Embryonic facial prominence (tissue), 1 donor: ENCODE measurements around the gene ULBP2.
"Not testable (repeated sequence)": the region's sequence is repeated elsewhere in the genome, so short reads cannot be mapped to it uniquely, and the experiment has no call there.

Source experiments
- DNase-seq: peaks from one replicate; pipeline ENCODE4 v3.0.0-alpha.2; 2016; ENCODE audit errors: extremely low spot score

The ULBP2 gene

DNA sequence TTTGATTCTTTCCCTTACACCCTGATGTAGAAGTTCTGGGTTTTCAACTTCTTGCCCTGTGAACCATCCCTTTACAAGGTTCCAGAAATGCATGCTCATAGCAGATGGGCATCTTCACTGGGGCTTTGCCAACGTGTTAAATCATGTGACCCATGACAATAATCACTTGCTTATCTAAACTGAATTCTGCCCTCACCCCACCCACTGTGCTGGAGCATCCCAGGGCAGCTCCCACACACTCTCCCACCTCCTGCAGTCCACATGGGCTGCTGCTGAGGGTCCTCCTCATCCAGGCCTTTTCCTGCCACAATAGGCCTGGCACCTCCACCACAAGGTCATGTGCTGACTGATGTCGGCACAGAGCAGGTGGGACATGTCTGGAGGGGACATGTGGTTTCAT, 26.2 kb downstream of the ULBP2 start:
- DNase-seq, result not testable (repeated sequence)

DNA sequence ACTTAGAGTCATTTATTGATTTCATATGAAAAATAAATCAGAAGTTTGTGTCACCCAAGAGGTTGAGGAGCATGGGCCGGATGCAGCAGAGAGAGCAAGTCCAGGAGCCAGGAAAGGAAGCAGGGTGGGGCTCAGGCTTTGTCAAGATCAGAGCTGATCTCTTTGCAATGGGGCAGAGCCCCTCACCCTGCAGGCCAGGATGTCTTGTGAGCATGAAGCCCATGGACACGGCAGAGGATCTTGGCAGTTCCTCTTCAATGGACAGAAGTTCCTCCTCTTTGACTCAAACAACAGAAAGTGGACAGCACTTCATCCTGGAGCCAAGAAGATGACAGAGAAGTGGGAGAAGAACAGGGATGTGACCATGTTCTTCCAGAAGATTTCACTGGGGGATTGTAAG, 27.1 kb downstream of the ULBP2 start:
- DNase-seq, result not testable (repeated sequence)

DNA sequence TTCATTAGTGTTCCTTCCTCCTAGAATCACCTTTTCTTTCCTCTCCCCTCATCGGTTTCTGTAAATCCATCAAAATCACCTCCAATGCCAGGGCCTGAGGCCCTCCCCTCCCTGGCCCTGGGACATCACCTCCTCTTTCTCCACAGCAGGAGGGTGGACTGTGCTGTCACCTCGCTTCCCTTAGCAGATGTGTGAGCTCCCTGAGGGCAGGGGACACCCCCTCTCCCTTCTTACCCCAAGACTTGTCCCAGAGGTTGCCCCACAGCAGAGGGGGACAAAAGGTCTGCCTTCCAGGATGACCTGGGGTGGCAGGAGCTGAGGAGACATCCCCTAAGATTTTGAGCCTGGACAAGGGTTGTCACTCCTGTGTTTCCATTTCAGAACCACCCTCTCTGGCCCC, 27.8 kb downstream of the ULBP2 start:
- no peak for DNase-seq

DNA sequence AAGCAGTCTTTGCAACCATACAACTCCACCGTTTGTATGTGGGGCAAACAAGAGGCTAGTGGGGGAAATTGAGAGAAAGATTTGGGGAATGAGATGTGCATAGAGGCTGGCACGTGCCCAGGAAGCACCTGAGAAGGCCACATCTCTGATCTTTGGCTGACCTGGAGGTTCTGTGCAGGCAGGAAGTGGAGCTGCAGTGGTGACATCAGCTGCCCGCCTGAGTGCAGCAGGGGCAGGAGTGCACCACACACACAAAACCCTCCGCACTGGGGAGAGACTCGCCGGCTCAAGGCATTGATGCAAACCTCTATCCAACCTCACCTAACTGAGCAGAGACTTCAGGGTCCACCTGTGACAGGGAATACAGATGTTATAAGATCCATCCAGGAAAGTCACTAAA, 32.6 kb downstream of the ULBP2 start:
- not testable (repeated sequence) for DNase-seq

DNA sequence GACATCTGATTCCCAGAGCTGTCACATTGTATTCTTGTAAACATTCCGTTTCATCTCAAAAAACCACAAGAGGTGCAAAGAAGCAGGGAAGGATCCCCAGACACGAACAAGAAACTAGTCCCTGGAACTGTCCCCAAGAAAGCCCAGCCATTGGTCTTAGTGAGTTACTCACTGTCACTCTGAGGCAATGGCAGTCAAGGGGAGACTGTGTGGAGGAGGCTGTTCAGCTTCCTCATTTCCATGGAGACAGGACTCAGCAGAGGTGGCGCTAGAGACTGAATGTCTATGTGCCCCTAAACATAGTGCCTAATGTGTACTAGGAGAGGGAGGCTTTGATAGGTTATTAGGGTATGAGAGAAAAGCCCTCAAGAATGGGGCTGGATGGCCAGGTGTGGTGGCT, 33.0 kb downstream of the ULBP2 start:
- DNase-seq, result no peak

DNA sequence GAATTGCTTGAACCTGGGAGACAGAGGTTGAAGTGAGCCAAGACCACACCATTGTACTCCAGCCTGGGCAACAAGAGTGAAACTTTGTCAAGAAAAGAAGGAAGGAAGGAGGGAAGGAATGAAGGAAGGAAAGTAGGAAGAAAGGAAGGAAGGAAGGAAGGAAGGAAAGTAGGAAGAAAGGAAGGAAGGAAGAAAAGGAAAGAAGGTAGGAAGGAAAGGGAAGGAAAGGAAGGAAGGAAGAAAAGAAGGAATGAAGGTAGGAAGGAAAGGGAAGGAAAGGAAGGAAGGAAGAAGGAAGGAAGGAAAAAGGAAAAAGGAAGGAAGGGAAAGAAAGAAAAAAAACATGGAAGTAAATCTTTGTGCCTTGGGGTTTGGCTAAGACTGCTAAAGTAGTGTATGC, 33.6 kb downstream of the ULBP2 start:
- no peak for DNase-seq

DNA sequence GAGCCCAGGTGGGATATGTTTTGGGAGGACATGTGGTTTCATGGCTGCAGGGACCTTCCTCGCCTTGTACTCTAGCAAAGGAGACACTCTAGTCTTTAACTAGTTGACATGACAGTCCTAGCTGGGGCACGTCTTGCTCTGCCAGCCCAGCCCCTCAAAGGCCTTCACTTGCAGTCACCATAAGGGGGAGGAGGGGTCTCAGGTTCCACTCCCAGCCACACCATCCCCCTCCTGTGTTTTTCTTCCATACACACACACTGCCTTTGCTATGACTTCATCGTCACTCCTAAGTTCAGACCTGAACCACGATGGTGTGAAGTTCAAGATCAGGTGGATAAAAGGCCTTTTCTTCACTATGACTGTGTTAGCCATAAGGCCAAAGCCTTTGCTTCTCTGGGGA, 35.4 kb downstream of the ULBP2 start:
- DNase-seq, result no peak

DNA sequence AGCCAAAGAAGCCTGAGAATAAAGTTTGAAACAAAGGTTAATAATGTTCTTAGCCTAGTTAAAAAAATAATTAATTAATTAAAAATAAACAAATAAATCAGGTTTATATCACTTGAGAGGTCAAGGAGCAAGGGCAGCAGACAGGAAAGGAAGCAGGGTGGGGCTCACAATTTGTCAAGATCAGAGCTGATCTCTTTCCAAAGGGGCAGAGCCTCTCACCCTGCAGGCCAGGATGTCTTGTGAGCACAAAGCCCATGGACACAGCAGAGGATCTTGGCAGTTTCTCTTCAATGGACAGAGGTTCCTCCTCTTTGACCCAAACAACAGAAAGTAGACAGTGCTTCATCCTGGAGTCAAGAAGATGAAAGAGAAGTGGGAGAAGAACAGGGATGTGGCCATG, 36.8 kb downstream of the ULBP2 start:
- DNase-seq, result no peak

DNA sequence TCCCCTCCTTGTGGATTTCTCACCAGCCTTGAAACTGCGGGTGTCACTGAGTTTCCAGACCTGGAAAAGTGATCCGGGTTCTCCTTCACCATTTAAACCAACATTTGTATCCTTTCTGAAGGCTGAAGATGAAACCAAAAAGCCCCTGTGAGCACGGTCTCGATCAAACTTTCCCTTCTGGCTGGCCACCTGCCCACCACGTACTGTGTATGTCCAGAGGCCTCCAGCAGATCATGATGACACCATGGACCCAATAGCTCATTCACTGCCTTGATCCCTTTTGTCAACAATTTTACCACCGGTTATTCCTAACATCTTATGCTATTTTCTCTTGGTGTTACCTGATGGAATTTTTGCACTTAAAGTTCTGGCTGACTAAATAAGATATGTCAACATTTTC, 37.5 kb downstream of the ULBP2 start:
- no peak for DNase-seq

DNA sequence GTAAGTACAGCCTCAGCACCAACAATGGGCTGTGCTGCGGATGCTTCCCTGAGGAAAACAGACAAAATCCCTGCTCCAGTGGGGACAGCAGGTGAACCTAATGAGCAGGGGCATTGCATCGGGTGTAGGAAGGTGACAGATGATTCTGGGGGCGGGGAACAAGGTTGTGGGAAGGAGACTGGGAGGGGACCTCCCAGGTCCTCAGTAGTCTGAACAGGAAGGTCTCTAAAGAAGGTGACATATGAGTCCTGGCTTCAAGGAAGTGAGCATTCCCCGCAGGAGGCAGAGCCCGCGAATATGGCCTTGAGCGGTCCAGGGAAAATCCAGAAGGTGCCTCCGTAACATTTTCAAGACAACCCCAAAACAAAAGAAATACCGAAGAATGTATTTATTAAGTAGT, 41.3 kb downstream of the ULBP2 start:
- no peak for DNase-seq

DNA sequence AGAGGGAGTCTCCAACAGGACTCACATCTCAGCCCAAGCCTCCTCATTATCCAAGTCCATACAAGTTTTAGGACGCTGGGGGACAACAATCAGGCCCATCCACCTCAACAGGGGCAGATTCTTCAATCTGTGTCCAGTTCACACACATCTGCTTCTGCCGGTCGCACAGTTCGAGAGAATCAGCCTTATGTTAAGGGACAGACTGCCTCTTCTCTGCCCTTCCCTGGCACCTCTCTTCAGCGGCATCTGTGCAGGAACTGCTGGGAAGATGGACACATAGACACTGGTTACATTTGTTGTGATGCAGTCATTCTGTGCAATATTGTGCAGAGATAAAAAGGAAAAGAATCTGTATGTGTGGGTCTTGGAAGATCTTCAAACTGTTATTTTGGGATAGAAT, 43.0 kb downstream of the ULBP2 start:
- no peak for DNase-seq

DNA sequence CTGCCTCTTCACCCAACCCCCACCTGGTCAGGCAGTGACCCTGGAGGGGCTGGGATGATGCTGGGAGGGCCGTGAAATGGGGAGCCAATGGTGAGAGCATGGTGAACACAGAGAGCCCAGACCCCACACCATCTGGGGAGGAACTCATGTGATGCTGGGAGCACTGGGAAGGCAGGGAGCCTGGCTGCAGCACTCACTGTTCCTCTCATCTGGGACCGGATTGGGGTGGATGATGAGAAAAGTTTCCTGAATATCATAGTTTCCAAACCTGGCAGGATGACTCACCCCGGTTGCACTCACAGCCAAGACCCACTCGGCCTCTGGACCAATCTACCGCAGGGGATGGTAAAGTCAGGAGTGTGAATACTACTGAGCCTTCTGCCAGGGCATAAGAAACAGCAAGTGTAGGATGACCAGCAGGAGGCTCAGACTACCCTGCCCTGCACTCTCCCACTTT, 43.7 kb downstream of the ULBP2 start:
- no peak for DNase-seq

DNA sequence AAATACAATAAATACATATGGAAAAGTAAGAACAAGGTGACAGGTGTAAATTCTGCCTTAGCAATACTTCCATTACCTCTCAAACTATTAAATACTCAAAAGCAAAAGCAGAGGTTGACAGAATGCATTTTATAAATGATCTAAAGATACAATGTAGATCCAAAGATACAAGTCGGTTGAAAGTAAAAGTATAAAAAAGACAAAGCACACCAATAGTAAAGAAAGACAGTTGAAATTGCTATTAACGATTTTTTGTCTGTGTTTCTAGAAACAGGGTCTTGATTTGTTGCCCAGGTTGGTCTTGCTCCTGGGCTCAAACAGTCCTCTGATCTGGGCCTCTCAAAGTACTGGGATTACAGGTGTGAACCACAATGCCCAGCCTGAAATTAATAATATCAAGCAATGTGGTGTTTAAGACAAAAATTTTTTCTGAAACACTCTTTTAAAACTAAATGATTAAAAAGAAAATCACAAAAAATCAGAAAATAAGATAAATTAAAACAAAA, 45.8 kb downstream of the ULBP2 start:
- no peak for DNase-seq

DNA sequence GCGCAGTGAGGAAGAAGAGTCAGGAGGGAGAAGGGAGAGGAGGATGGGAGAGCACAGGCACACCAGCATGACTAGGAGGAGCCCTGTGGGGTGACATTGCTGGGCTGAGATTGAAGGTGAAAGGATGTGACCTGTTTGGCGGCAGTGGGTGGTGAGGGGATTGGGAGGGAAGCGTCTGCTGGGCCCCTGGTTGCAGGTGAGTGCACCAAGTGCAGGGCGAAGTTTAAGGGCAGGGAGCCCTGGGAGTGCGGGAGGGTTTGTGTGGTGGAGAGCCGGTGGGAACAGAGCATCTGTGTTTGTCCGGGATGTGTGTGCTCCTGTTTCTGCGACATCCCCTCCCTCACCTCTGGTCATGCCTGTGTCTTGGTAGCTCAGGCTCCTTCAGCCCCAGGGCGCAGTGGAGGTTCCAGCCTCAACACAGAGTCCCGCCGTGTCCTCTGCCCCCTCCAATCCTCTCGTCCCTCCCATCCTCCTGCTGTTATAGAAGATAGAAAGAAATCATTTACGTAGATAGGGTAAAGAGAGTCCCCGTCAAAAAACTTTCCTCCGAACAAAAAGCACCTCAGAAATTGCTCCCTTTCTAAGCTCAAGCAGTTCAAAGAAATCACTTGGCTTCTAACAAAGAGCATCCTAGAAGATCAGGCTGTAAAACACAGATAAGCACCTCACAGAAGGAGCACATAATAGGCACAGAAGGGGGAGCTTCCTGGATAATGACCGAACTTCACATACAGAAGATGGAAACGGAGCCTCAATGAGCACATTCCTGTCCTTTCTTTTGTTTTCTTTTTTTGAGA, 46.9 kb downstream of the ULBP2 start:
- no peak for DNase-seq

DNA sequence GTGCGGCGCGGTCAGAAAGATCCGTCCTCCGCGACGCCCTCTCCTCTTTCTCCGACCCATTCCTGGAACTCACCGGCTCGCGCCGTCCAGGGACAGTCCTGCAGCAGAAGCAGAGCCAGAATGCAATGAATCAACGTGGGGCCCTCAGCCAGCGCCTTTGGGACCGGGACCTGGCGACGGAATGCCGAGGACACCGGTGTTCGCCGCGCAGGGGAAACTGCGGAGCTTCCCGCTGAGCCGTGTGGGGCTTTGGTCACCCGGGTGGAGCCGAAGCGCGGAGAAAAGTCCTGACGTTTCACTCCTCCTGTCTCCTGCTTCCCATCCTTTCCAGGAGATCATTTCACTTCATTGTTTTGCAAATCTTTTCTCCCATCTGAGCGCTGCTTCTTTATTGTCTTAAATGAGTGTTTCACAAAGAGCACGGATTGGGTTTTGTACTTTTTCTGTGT, 48.4 kb downstream of the ULBP2 start:
- DNase-seq, result no peak

DNA sequence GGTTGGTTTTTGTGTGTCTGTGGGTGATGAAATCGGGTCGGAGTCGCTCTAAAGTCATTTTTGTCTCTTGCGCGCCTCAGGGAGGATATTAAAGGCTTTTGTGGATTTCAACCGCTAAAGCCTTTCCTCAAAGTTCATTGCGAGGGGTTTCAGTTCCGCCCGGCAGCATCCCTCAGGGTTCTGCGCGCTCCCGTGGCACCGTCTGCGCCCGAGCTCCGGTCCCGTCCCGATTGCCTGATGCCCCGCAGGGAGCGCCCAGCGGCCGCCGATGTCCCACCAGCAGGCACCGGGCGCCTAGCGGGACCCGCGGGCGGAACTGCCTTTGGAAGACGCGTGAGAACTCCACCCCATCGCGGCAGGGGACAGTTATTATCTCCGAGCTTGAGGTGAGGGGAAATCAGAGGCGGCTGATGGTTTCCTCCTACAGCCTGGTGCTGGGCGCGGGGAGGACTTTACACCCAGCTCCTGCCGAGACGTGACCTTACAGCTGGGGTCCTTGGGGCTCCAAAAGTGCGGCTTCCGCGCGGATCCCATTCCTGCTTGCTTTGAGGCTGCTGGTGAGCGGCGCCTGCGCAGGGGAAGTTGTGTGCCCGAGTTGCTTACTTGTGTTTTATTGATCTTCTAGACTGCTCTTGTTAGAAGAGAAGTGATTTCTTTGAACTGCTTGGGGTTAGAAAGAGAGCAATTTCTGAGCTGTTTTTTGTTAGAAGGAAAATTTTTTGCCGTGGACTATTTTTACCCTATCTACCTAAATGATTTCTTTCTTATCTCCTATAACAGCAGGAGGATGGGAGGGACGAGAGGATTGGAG, 49.1 kb downstream of the ULBP2 start:
- DNase-seq, result no peak

DNA sequence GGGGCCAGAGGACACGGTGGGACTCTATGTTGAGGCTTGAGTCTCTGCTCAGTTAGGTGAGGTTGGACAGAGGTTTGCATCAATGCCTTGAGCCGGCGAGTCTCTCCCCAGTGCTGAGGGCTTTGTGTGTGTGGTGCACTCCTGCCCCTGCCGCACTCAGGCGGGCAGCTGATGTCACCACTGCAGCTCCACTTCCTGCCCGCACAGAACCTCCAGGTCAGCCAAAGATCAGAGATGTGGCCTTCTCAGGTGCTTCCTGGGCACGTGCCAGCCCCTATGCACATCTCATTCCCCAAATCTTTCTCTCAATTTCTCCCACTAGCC, 49.6 kb downstream of the ULBP2 start:
- not testable (repeated sequence) for DNase-seq

DNA sequence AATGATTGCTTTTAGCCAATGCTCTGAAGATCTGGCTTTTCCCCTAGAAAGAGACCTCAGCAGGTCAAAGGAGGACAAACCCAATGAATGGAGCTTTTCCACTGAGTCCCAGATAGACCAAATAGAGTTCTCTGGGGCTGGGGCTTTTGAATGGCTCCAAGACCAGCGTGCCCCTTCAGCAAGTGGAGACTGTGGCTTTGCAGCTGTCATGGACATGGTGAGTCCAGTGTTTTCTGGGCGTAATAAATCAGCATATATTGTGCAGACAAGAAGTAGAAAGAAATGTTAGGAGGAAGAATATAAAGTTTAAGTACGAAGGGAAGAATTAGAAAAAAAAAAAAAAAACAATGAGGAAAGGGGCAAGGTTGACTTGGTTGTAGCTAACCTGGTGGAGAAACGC, 50.0 kb downstream of the ULBP2 start:
- no peak for DNase-seq

DNA sequence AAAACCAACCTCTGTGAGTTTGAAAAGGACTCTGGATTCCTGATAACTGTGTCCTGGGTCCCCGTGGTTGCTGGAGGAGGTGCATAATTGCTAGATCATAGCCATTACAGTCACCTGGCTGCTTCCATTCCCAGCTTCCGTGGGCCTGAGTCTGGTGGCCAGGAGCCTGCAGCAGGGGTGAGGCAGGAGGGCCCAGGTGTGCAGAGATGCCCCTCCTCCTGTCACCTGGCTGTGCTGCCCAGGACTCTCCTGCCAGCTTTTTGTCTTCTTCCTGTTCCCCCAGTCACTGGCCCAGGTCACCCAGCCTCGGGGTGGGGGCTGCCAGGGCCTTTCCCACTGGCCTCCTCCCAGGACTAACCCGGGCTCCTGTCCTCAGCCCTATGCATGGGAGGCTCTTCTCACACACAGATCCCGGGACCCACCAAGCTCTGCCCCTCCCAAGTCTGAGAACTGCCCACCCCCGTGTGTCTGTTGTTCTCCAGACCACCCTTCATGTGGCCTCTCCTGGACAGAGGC, 53.5 kb downstream of the ULBP2 start:
- DNase-seq, result no peak

DNA sequence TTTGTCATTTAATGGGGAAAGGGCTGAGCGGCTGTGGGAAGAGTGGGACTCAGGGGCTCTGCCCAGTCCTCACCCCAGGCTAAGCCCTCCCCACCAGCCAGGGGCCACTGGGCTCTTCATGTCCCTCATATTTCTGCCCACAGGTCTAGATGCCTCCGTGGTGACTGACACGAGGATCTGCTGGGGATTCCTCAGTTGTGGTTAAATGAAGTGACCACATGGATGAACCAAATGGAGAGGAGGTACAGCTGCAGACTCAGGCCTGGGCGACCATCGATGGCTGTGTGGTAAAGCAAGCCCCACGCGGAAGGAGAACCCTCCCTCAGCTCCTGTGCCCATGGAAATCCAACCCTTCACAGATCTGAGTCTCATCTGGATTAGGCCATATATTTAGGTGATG, 54.2 kb downstream of the ULBP2 start:
- no peak for DNase-seq
